MG63 (cell line): ENCODE measurements around the gene SAMD10. TPM values are rescaled to one million over a fixed set of nuclear protein-coding genes. Genes with fewer than 3 reads are reported as not detected.
"Not testable (repeated sequence)": the region's sequence is repeated elsewhere in the genome, so short reads cannot be mapped to it uniquely, and the experiment has no call there.

Experiments used
- DNase-seq: peaks from one replicate; pipeline ENCODE4 v3.0.0-alpha.2; 2020
- H3K27me3 ChIP-seq: fragments of 250-450 bp; sonication (Bioruptor Pico); 2 replicates; pipeline ENCODE4 v1.5.1; 2020; ENCODE audit warnings: mild to moderate bottlenecking, moderate library complexity
- H3K36me3 ChIP-seq: fragments of 250-450 bp; sonication (Bioruptor Pico); 2 replicates; pipeline ENCODE4 v1.5.1; 2020; ENCODE audit warnings: mild to moderate bottlenecking, moderate library complexity
- H3K4me3 ChIP-seq: fragments of 250-450 bp; sonication (Bioruptor Pico); 2 replicates; pipeline ENCODE4 v1.5.1; 2020; ENCODE audit warnings: mild to moderate bottlenecking, moderate library complexity
- H3K9me3 ChIP-seq: fragments of 250-450 bp; sonication (Bioruptor Pico); 2 replicates; pipeline ENCODE4 v1.5.1; 2020; ENCODE audit warnings: mild to moderate bottlenecking, moderate library complexity
- total RNA-seq: library from RNA; depleted of rRNA; stranded (reverse); fragments of >200 nt; shearing (Covaris generic); gene quantifications from 2 replicates; pipeline ENCODE4 v1.2.3, GENCODE V29; 2014; ENCODE audit warnings: low replicate concordance; rRNA removed

The SAMD10 gene
- 0.07 and 3.9 TPM in 2 replicates for total RNA-seq

GRCh38 chr20:63979557-63980316 is at the start of gene SAMD10:
Gene SAMD10, minus strand, starts transcription at chr20:63979642. Its CDS starts 175 bp downstream, at chr20:63979467.
- Histone ChIP-seq H3K4me3 (peak within 1 kb of the TSS; percentile 99), H3K9me3 (no peaks in the 10 kb centered on the region), H3K27me3 (no peaks in the 10 kb centered on the region), H3K36me3 (peaks cover 21% of the 10 kb centered on the region)
- DNase-seq, result peak; percentile 51

GRCh38 chr20:64027981-64028685 is 48.7 kb upstream of the SAMD10 start:
- no peaks in the 10 kb centered on the region for H3K27me3 ChIP-seq
- no peak overlapping the region for H3K4me3 ChIP-seq
- no peak for DNase-seq
- H3K9me3 ChIP-seq, result no peaks in the 10 kb centered on the region
- peaks cover 79% of the 10 kb centered on the region for H3K36me3 ChIP-seq

- no peaks in the 10 kb centered on the region for H3K27me3 ChIP-seq
- DNase-seq, result no peak
- H3K4me3 ChIP-seq, result no peak overlapping the region
- peaks cover 85% of the 10 kb centered on the region for H3K36me3 ChIP-seq
- no peaks in the 10 kb centered on the region for H3K9me3 ChIP-seq
These were observed 46.5 kb upstream of the SAMD10 start for GRCh38 chr20:64025826-64026412.

- Histone ChIP-seq H3K27me3 (no peaks in the 10 kb centered on the region), H3K4me3 (no peak overlapping the region), H3K9me3 (no peaks in the 10 kb centered on the region), H3K36me3 (peaks cover 82% of the 10 kb centered on the region)
- no peak for DNase-seq
These were observed 45.8 kb upstream of the SAMD10 start for GRCh38 chr20:64025101-64025825.

GRCh38 chr20:64024141-64024990 is 44.9 kb upstream of the SAMD10 start:
- H3K4me3 ChIP-seq, result no peak overlapping the region
- no peaks in the 10 kb centered on the region for H3K9me3 ChIP-seq
- H3K27me3 ChIP-seq, result no peaks in the 10 kb centered on the region
- H3K36me3 ChIP-seq, result peaks cover 86% of the 10 kb centered on the region
- no peak for DNase-seq

- Histone ChIP-seq H3K9me3 (no peaks in the 10 kb centered on the region), H3K4me3 (no peak overlapping the region), H3K36me3 (peaks cover 85% of the 10 kb centered on the region), H3K27me3 (no peaks in the 10 kb centered on the region)
- no peak for DNase-seq
These were observed 44.1 kb upstream of the SAMD10 start for GRCh38 chr20:64023361-64024140.

- Histone ChIP-seq H3K9me3 (no peaks in the 10 kb centered on the region), H3K4me3 (no peak overlapping the region), H3K36me3 (peaks cover 88% of the 10 kb centered on the region), H3K27me3 (no peaks in the 10 kb centered on the region)
- no peak for DNase-seq
These were observed 43.4 kb upstream of the SAMD10 start for GRCh38 chr20:64022671-64023360.

- no peak overlapping the region for H3K4me3 ChIP-seq
- H3K9me3 ChIP-seq, result no peaks in the 10 kb centered on the region
- peaks cover 81% of the 10 kb centered on the region for H3K36me3 ChIP-seq
- no peak for DNase-seq
- H3K27me3 ChIP-seq, result no peaks in the 10 kb centered on the region
These were observed 41.9 kb upstream of the SAMD10 start for GRCh38 chr20:64021124-64021975.

- H3K36me3 ChIP-seq, result peaks cover 66% of the 10 kb centered on the region
- H3K4me3 ChIP-seq, result no peak overlapping the region
- DNase-seq, result no peak
- H3K9me3 ChIP-seq, result no peaks in the 10 kb centered on the region
- no peaks in the 10 kb centered on the region for H3K27me3 ChIP-seq
These were observed 36.2 kb upstream of the SAMD10 start for GRCh38 chr20:64015635-64016034.

GRCh38 chr20:64012385-64013154 is 33.1 kb upstream of the SAMD10 start:
- DNase-seq, H3K9me3 ChIP-seq, H3K4me3 ChIP-seq, H3K27me3 ChIP-seq: not testable (repeated sequence)
- peaks cover 69% of the 10 kb centered on the region for H3K36me3 ChIP-seq

- no peaks in the 10 kb centered on the region for H3K27me3 ChIP-seq
- no peak for DNase-seq
- H3K4me3 ChIP-seq, result no peak overlapping the region
- peaks cover 74% of the 10 kb centered on the region for H3K36me3 ChIP-seq
- H3K9me3 ChIP-seq, result peaks cover 4% of the 10 kb centered on the region
These were observed 31.9 kb upstream of the SAMD10 start for GRCh38 chr20:64011366-64011779.

- no peak for DNase-seq
- Histone ChIP-seq H3K4me3 (no peak overlapping the region), H3K36me3 (peaks cover 79% of the 10 kb centered on the region), H3K9me3 (peaks cover 4% of the 10 kb centered on the region), H3K27me3 (no peaks in the 10 kb centered on the region)
These were observed 31.3 kb upstream of the SAMD10 start for GRCh38 chr20:64010711-64011237.

- DNase-seq, result no peak
- Histone ChIP-seq H3K27me3 (no peaks in the 10 kb centered on the region), H3K4me3 (no peak overlapping the region), H3K36me3 (peaks cover 80% of the 10 kb centered on the region), H3K9me3 (peaks cover 4% of the 10 kb centered on the region)
These were observed 30.5 kb upstream of the SAMD10 start for GRCh38 chr20:64009811-64010387.
